C4-2B (cell line): Measurements from ENCODE around the gene DHCR7.

Experiments
- H3K27ac ChIP-seq: fragments of 450-650 bp; 2 replicates; pipeline ENCODE4 v1.5.1; 2017
- CTCF ChIP-seq: fragments of 450-650 bp; conservative IDR thresholded peaks from 2 replicates; pipeline ENCODE4 v1.5.1; 2017; ENCODE audit warnings: mild to moderate bottlenecking
- ZFX ChIP-seq: fragments of 450-650 bp; IDR thresholded peaks from 2 replicates; pipeline ENCODE4 v1.6.1; 2017

Gene DHCR7

DNA sequence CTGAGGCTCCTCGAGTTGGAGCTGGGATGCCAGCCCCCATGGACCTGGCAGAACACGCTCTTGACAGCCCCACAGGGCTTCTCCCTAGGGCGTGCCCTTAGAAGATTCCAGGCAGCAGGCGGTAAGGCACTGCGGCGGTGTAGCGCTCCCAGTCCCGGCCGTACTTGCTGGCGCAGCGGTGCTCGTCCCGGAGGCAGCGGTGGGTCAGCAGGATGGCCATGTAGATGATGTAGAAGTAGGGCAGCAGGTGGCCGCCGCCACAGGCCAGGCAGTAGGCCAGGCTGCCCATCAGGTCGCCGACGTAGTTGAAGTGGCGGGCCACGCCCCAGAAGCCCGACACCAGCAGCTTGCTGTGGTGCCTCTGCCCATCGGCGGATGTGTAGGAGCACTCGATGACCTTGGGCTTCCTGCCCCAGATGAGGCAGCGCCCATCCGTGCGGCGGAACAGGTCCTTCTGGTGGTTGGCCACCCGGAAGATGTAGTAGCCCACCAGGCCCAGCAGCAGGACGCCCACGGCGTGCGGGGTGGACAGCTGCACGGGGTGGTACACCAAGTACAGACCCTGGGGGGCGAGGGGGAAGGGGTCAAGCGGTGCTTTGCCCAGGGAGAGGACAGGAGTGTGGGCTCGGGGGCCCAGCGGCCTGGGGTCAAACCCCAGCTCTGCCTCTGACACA lies 12.8 kb downstream of the DHCR7 start:
- TF ChIP-seq ZFX (no peak), CTCF (no peak)
- no peak overlapping the region for H3K27ac ChIP-seq

GRCh38 chr11:71434576-71435130 lies 13.5 kb downstream of the DHCR7 start:
- no peak for TF ChIP-seq ZFX
- no peak for TF ChIP-seq CTCF
- no peak overlapping the region for H3K27ac ChIP-seq

- peak overlapping the region; percentile 8 for H3K27ac ChIP-seq
- TF ChIP-seq CTCF (no peak), ZFX (no peak)
Measured at GRCh38 chr11:71433648-71434450, 14.3 kb downstream of the DHCR7 start.

GRCh38 chr11:71432761-71433647 lies 15.2 kb downstream of the DHCR7 start:
- H3K27ac ChIP-seq = peak overlapping the region; percentile 8

DNA sequence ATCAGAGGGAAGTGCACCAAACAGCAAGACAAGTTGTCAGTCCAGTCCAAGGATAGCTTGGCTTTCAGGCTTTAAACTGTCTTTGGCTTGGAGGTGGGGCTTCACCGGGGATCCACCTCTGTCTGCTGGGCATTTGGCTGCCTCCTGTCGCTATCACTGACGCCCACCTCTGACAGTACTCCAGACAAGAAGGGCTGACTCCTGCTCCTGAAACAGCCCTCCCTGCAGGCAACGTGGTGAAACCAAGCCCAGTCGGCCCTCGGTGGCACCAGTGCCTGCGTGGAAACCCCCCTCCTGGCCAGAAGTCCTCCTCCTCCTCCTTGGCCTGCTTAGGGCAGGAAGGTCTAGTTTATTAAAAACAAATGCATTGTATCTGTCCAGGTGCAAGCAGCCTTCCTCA lies 16.9 kb downstream of the DHCR7 start:
- TF ChIP-seq ZFX (no peak), CTCF (no peak)
- no peak overlapping the region for H3K27ac ChIP-seq

More at GRCh38 chr11:71432761-71433647, 15.2 kb downstream of the DHCR7 start:
- no peak for TF ChIP-seq CTCF
- TF ChIP-seq ZFX = no peak

DNA sequence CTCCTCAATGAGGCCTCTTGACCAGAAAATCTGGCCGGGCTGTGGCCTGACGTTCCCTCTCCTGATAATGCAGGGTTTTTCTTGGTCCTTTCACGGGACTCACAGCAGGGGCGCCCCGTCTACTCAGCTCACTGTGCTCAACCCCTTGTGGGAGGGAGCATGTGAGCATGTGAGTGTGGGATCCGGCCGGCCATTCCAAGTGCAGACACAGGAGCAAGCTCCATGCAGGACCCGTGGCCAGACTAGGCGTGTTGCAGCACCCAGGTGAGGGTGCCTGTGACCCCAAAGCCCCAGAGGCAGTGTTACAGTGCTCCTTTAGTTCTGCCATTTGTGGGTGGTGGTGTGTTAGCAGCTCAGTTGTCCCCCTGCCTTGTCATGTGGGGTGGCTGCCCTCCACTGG lies 18.0 kb downstream of the DHCR7 start:
- TF ChIP-seq ZFX (no peak), CTCF (no peak)
- no peak overlapping the region for H3K27ac ChIP-seq
